ENCODE data around the gene GALNT16.

DNA sequence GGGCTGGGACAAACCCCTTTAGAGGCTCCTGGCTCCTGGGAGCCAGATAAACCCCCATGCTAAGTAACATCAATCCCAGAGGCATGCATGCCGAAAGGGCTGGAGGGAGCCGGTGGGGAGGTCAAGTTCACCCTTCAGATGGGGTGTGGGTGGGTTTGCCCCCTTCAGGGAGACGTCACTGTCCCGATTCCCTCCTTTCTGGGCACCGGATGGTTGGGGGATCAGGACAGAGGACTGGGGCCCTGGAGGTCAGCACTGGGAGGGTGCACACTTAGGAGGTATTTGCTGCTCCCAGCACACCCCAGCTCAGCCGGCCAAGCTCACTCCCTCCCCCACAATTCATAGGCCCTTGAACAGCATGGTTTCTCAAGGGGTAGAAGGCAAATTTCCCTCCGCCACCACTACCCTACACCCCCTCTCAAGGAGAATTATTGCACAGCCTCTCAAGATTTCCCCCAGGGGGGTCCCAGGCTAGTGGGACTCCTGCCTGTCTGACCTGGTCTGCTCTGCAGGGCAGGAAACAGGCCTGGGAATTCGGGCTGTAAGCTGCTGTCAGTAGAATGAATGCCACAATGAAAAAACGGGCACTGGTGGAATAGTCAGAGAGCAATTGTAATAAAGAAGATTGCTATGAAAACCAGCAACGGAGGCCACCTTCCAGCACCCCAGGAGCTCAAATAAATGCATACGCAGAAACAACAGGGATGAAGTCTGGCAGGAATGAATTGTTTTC lies 63.5 kb downstream of the GALNT16 start:
- TF ChIP-seq POLR2A (IDR thresholded peaks at IDR 0.05) (no peak), POLR2AphosphoS5 (IDR thresholded peaks at IDR 0.05) (no peak)

All from transverse colon (tissue), 3 donors.